ENCODE measurements around the gene ALLC. TPM values are rescaled to one million over a fixed set of nuclear protein-coding genes. Genes with fewer than 3 reads are reported as not detected.

ALLC gene
- total RNA-seq, 1 donor from 2014 or later: not detected

GRCh38 chr2:3665886-3666612 lies 8.0 kb downstream of the ALLC start:
- intact Hi-C loops (cut with micrococcal nuclease): no loop called here
- ATAC-seq (no peak), DNase-seq (no peak)

- DNase-seq (no peak), ATAC-seq (no peak)
- intact Hi-C loops (cut with micrococcal nuclease): no loop called here
These were observed 8.6 kb downstream of the ALLC start for GRCh38 chr2:3666613-3666975.

GRCh38 chr2:3667151-3667631 lies 9.2 kb downstream of the ALLC start:
- peak; percentile 43 for ATAC-seq
- intact Hi-C loops (cut with micrococcal nuclease): no loop called here
- no peak for DNase-seq

- no peak for DNase-seq
These were observed 11.7 kb downstream of the ALLC start for GRCh38 chr2:3669656-3670055.

GRCh38 chr2:3670376-3670775 lies 12.4 kb downstream of the ALLC start:
- intact Hi-C loops (cut with micrococcal nuclease): no loop called here
- DNase-seq (no peak), ATAC-seq (no peak)

More at GRCh38 chr2:3669656-3670055, 11.7 kb downstream of the ALLC start:
- intact Hi-C loops (cut with micrococcal nuclease): no loop called here
- ATAC-seq: no peak

GRCh38 chr2:3670941-3671340 lies 12.9 kb downstream of the ALLC start:
- intact Hi-C loops (cut with micrococcal nuclease): no loop called here
- no peak for DNase-seq
- no peak for ATAC-seq

- no peak for DNase-seq
- intact Hi-C loops (cut with micrococcal nuclease): no loop called here
- ATAC-seq: no peak
These were observed 15.1 kb downstream of the ALLC start for GRCh38 chr2:3672861-3673678.

GRCh38 chr2:3674066-3674845 lies 16.3 kb downstream of the ALLC start:
- DNase-seq (no peak), ATAC-seq (no peak)
- intact Hi-C loops (cut with micrococcal nuclease): no loop called here

GRCh38 chr2:3675687-3676086 lies 17.7 kb downstream of the ALLC start:
- ATAC-seq (no peak), DNase-seq (no peak)
- intact Hi-C loops (cut with micrococcal nuclease): no loop called here

GRCh38 chr2:3677436-3677835 lies 19.4 kb downstream of the ALLC start:
- intact Hi-C loops (cut with micrococcal nuclease): no loop called here
- ATAC-seq (no peak), DNase-seq (no peak)

- ATAC-seq: no peak
- DNase-seq: no peak
- intact Hi-C loops (cut with micrococcal nuclease): no loop called here
These were observed 20.2 kb downstream of the ALLC start for GRCh38 chr2:3678212-3678611.

- intact Hi-C loops (cut with micrococcal nuclease): no loop called here
- DNase-seq (no peak), ATAC-seq (no peak)
These were observed 21.2 kb downstream of the ALLC start for GRCh38 chr2:3679180-3679579.

- ATAC-seq (no peak), DNase-seq (no peak)
- intact Hi-C loops (cut with micrococcal nuclease): no loop called here
These were observed 21.8 kb downstream of the ALLC start for GRCh38 chr2:3679616-3680393.

GRCh38 chr2:3680548-3681345 lies 22.7 kb downstream of the ALLC start:
- DNase-seq: no peak
- ATAC-seq: no peak
- intact Hi-C loops (cut with micrococcal nuclease): no loop called here

GRCh38 chr2:3681625-3682024 lies 23.6 kb downstream of the ALLC start:
- no peak for ATAC-seq
- intact Hi-C loops (cut with micrococcal nuclease): no loop called here
- DNase-seq: no peak

GRCh38 chr2:3682811-3683210 lies 24.8 kb downstream of the ALLC start:
- DNase-seq (no peak), ATAC-seq (no peak)
- intact Hi-C loops (cut with micrococcal nuclease): no loop called here

GRCh38 chr2:3683748-3684454 lies 25.9 kb downstream of the ALLC start:
- ATAC-seq (no peak), DNase-seq (no peak)
- intact Hi-C loops (cut with micrococcal nuclease): no loop called here
